H1 (cell line): Measurements from ENCODE around the gene TTC32. TPM values are rescaled to one million over a fixed set of nuclear protein-coding genes. Genes with fewer than 3 reads are reported as not detected.
A peak's percentile ranks its signal among the peaks of the same experiment; 100 is the strongest.

Experiments
- CTCF ChIA-PET: fragments of 300-600 bp; sonication (Branson Sonifier 250); formaldehyde crosslinking; loops from one replicate; lab custom pipeline; 2021; ENCODE audit not compliant: partially characterized antibody; lab: Charles Lee
- POLR2A ChIA-PET: fragments of 300-600 bp; sonication (Branson Sonifier 250); formaldehyde crosslinking; loops from one replicate; lab custom pipeline; 2021; ENCODE audit warnings: inconsistent platforms; ENCODE audit not compliant: partially characterized antibody; lab: Charles Lee
- DNase-seq, 2 experiments: peaks; one replicate each; pipeline versions ENCODE4 v3.0.0 to v3.0.0-alpha.2; 2010 to 2022; ENCODE audit warnings: low spot score in 2 of 2, low read depth in 1 of 2, mixed read lengths in 1 of 2
- FAIRE-seq: peaks from 2 replicates; lab custom pipeline; 2011; peaks lifted over from hg19 to GRCh38; lab: Jason Lieb, UNC
- H2AFZ ChIP-seq: 2 replicates; pipeline ENCODE4 v1.8.1; 2012; ENCODE audit warnings: low read length, inconsistent platforms
- H2AK5ac ChIP-seq: 2 replicates; pipeline ENCODE4 v1.6.1; 2013; ENCODE audit warnings: low read depth, low read length
- H2BK120ac ChIP-seq: replicated peaks from 2 replicates; pipeline ENCODE3; 2013; ENCODE audit warnings: low read depth, low read length, inconsistent platforms
- H2BK12ac ChIP-seq: 2 replicates; pipeline ENCODE4 v1.6.1; 2013; ENCODE audit warnings: low read depth, low read length
- H2BK15ac ChIP-seq: 2 replicates; pipeline ENCODE4 v1.6.1; 2013; ENCODE audit warnings: low read length
- H2BK20ac ChIP-seq: 2 replicates; pipeline ENCODE4 v1.6.1; 2013; ENCODE audit warnings: low read length
- H2BK5ac ChIP-seq: 2 replicates; pipeline ENCODE4 v1.6.1; 2013; ENCODE audit warnings: low read depth, low read length
- H3K14ac ChIP-seq: 2 replicates; pipeline ENCODE4 v1.6.1; 2013; ENCODE audit warnings: inconsistent platforms; ENCODE audit not compliant: insufficient read length
- H3K18ac ChIP-seq: 2 replicates; pipeline ENCODE4 v1.6.1; 2013; ENCODE audit warnings: low read length; ENCODE audit errors: extremely low read depth
- H3K23ac ChIP-seq: 2 replicates; pipeline ENCODE4 v1.6.1; 2013; ENCODE audit warnings: inconsistent platforms; ENCODE audit not compliant: insufficient read length
- H3K23me2 ChIP-seq: 2 replicates; pipeline ENCODE4 v1.6.1; 2013; ENCODE audit warnings: low read depth, low read length
- H3K27ac ChIP-seq: 2 replicates; pipeline ENCODE4 v1.6.1; 2011; ENCODE audit warnings: low read depth, low read length, inconsistent platforms
- H3K27me3 ChIP-seq, 4 experiments: replicated peaks in 1 of 4; 1 replicate in 1 of 4; 2 replicates in 3 of 4; pipeline versions ENCODE4 v1.6.1 to v1.8.1; 2011 to 2013; ENCODE audit warnings: low read length in 3 of 4, mild to moderate bottlenecking in 3 of 4, inconsistent platforms in 2 of 4, mixed read lengths in 2 of 4, moderate library complexity in 1 of 4; ENCODE audit not compliant: control insufficient read depth in 3 of 4, insufficient read depth in 3 of 4; ENCODE audit errors: extremely low read depth in 1 of 4
- H3K36me3 ChIP-seq, 4 experiments: 2 replicates each; pipeline versions ENCODE4 v1.6.1 to v1.8.1; 2011 to 2013; ENCODE audit warnings: mild to moderate bottlenecking in 4 of 4, low read length in 3 of 4, moderate library complexity in 2 of 4, control low read depth in 1 of 4, inconsistent platforms in 1 of 4; ENCODE audit not compliant: insufficient read depth in 4 of 4, control insufficient read depth in 2 of 4
- H3K4ac ChIP-seq: replicated peaks from 2 replicates; pipeline ENCODE3; 2013; ENCODE audit warnings: low read length, low read depth, mixed read lengths, inconsistent platforms; ENCODE audit not compliant: insufficient read length
- H3K4me1 ChIP-seq, 4 experiments: replicated peaks in 1 of 4; 1 replicate in 1 of 4; 2 replicates in 3 of 4; pipeline versions ENCODE4 v1.6.1 to v1.8.1; 2011 to 2013; ENCODE audit warnings: low read length in 3 of 4, inconsistent platforms in 2 of 4, mixed read lengths in 1 of 4; ENCODE audit not compliant: insufficient read depth in 4 of 4, control insufficient read depth in 3 of 4
- H3K4me2 ChIP-seq, 2 experiments: 2 replicates each; pipeline versions ENCODE4 v1.6.1 to v1.8.1; 2011 to 2013; ENCODE audit warnings: low read depth in 2 of 2, low read length in 2 of 2, control low read depth in 1 of 2, inconsistent platforms in 1 of 2, mild to moderate bottlenecking in 1 of 2; ENCODE audit not compliant: insufficient read depth in 1 of 2
- H3K4me3 ChIP-seq, 4 experiments: fragments of 200-600, 300-600 bp in 1 of 4; sonication (generic), shearing (Covaris generic), sonication (Bioruptor Twin) in 1 of 4; 2 replicates each; pipeline versions ENCODE4 v1.5.1 to v1.8.1; 2011 to 2016; ENCODE audit warnings: low read length in 4 of 4, low read depth in 3 of 4, control low read depth in 2 of 4, inconsistent platforms in 2 of 4, mild to moderate bottlenecking in 2 of 4, mixed read lengths in 1 of 4, moderate library complexity in 1 of 4; ENCODE audit not compliant: insufficient read depth in 2 of 4; ENCODE audit errors: extremely low read depth in 1 of 4
- H3K56ac ChIP-seq: replicated peaks from 2 replicates; pipeline ENCODE3; 2013; ENCODE audit warnings: low read depth, mild to moderate bottlenecking, mixed read lengths, low read length, inconsistent platforms; ENCODE audit not compliant: insufficient read length
- H3K79me1 ChIP-seq: 2 replicates; pipeline ENCODE4 v1.6.1; 2013; ENCODE audit warnings: low read depth, low read length, control low read depth
- H3K79me2 ChIP-seq, 2 experiments: 2 replicates each; pipeline versions ENCODE4 v1.6.1 to v1.8.1; 2012 to 2013; ENCODE audit warnings: low read length in 2 of 2, mild to moderate bottlenecking in 2 of 2, inconsistent platforms in 1 of 2; ENCODE audit not compliant: insufficient read depth in 2 of 2, control insufficient read depth in 1 of 2
- H3K9ac ChIP-seq, 4 experiments: replicated peaks in 1 of 4; 1 replicate in 1 of 4; 2 replicates in 3 of 4; pipeline versions ENCODE4 v1.6.1 to v1.8.1; 2011 to 2013; ENCODE audit warnings: low read depth in 3 of 4, low read length in 3 of 4, control low read depth in 2 of 4, mild to moderate bottlenecking in 2 of 4, moderate library complexity in 2 of 4, inconsistent platforms in 1 of 4; ENCODE audit errors: extremely low read depth in 1 of 4
- H3K9me3 ChIP-seq, 2 experiments: 2 replicates each; pipeline versions ENCODE4 v1.6.1 to v1.8.1; 2012 to 2013; ENCODE audit warnings: mild to moderate bottlenecking in 2 of 2, moderate library complexity in 2 of 2, control low read depth in 1 of 2, inconsistent platforms in 1 of 2, low read depth in 1 of 2, low read length in 1 of 2, mixed read lengths in 1 of 2; ENCODE audit not compliant: insufficient read depth in 2 of 2
- H4K20me1 ChIP-seq, 2 experiments: replicated peaks in 1 of 2; 2 replicates each; pipeline versions ENCODE3 to v1.8.1; 2011 to 2013; ENCODE audit warnings: inconsistent platforms in 2 of 2, low read length in 2 of 2, mild to moderate bottlenecking in 1 of 2; ENCODE audit not compliant: insufficient read depth in 2 of 2, control insufficient read depth in 1 of 2
- H4K5ac ChIP-seq: 2 replicates; pipeline ENCODE4 v1.6.1; 2013; ENCODE audit warnings: low read length, low read depth, mixed read lengths, inconsistent platforms; ENCODE audit not compliant: insufficient read length
- H4K8ac ChIP-seq: 2 replicates; pipeline ENCODE4 v1.8.0; 2013; ENCODE audit warnings: mild to moderate bottlenecking, moderate library complexity, low read length, inconsistent platforms; ENCODE audit not compliant: insufficient read depth; ENCODE audit errors: extremely low read depth
- H4K91ac ChIP-seq: replicated peaks from 2 replicates; pipeline ENCODE3; 2013; ENCODE audit warnings: low read length, mixed read lengths, inconsistent platforms; ENCODE audit not compliant: insufficient read length
- BACH1 ChIP-seq: IDR thresholded peaks from 2 replicates; pipeline ENCODE4 v1.6.1; 2012; ENCODE audit warnings: low read length, improper control_type of control experiment
- CTCF ChIP-seq, 3 experiments: IDR thresholded peaks; 1 replicate in 2 of 3; 2 replicates in 1 of 3; pipeline versions ENCODE4 v1.5.1 to v1.6.1; 2011; ENCODE audit warnings: low read length in 3 of 3, mild to moderate bottlenecking in 3 of 3, inconsistent platforms in 2 of 3, low read depth in 1 of 3, moderate library complexity in 1 of 3; ENCODE audit not compliant: insufficient read depth in 1 of 3; ENCODE audit errors: control extremely low read depth in 1 of 3
- EZH2 ChIP-seq: fragments of 200-600 bp; sonication (generic); IDR thresholded peaks from 2 replicates; pipeline ENCODE4 v1.7.1; 2012; ENCODE audit warnings: low read depth, mild to moderate bottlenecking, moderate library complexity, low read length, inconsistent platforms; ENCODE audit not compliant: severe bottlenecking
- JUND ChIP-seq: IDR thresholded peaks from 2 replicates; pipeline ENCODE4 v1.6.1; 2011; ENCODE audit warnings: mild to moderate bottlenecking, improper control_type of control experiment, low read length
- RBBP5 ChIP-seq: IDR thresholded peaks from 2 replicates; pipeline ENCODE4 v1.7.1; 2012; ENCODE audit warnings: low read depth, mild to moderate bottlenecking, inconsistent platforms, low read length, moderate library complexity, borderline replicate concordance
- SIN3A ChIP-seq, 2 experiments: IDR thresholded peaks in 1 of 2; conservative IDR thresholded peaks in 1 of 2; 2 replicates each; pipeline ENCODE4 v1.6.1; 2011 to 2012; ENCODE audit warnings: low read length in 2 of 2, improper control_type of control experiment in 1 of 2, low read depth in 1 of 2, mild to moderate bottlenecking in 1 of 2
- SUZ12 ChIP-seq: fragments of 200-600 bp; sonication (generic); IDR thresholded peaks from 2 replicates; pipeline ENCODE4 v1.6.1; 2012; ENCODE audit warnings: mild to moderate bottlenecking, inconsistent platforms, low read length, moderate library complexity, mixed read lengths
- TAF1 ChIP-seq: IDR thresholded peaks from 2 replicates; pipeline ENCODE4 v1.6.1; 2011; ENCODE audit warnings: mild to moderate bottlenecking, low read depth, low read length
- TAF7 ChIP-seq: optimal IDR thresholded peaks from 2 replicates; pipeline ENCODE3; 2011; ENCODE audit warnings: low read depth, mild to moderate bottlenecking, inconsistent platforms, low read length, moderate library complexity, borderline replicate concordance
- USF2 ChIP-seq: IDR thresholded peaks from 2 replicates; pipeline ENCODE4 v1.6.1; 2011; ENCODE audit warnings: low read length, improper control_type of control experiment
- WGBS, 2 experiments: shearing (Covaris generic) in 1 of 2; methylation state at CpG; one replicate each; pipeline versions ENCODE4 v1.1.6 to v1.1.7; 2013 to 2015; ENCODE audit warnings: low lambda C conversion rate in 2 of 2, mixed read lengths in 2 of 2, inconsistent platforms in 1 of 2, low coverage in 1 of 2, missing lambda C conversion rate in 1 of 2; ENCODE audit not compliant: insufficient replicate concordance in 2 of 2, insufficient coverage in 1 of 2, insufficient read length in 1 of 2; ENCODE audit errors: extremely low coverage in 1 of 2, missing lambda C conversion rate in 1 of 2; 5-methylcytosine and 5-hydroxymethylcytosine counted together
- polyA plus RNA-seq, 7 experiments: library from polyadenylated mRNA; depleted of rRNA in 3 of 7; stranded (reverse) in 5 of 7; unstranded in 2 of 7; fragments of >200 nt in 5 of 7; fragments of 200-250 nt in 2 of 7; gene quantifications; 1 replicate in 5 of 7; 2 replicates in 1 of 7; 4 replicates in 1 of 7; pipeline versions ENCODE4 v1.2.1 to v1.2.3, GENCODE V29; 2011 to 2013; ENCODE audit warnings: missing spikeins in 2 of 7, mixed read lengths in 2 of 7
- total RNA-seq: library from RNA; stranded (reverse); fragmentation: NEBNext Ultra II Directional; extraction: Animal tissue kit (Norgen Biotek cat#: 25700); gene quantifications from 2 replicates; pipeline ENCODE4 v1.2.1, GENCODE V29; 2021

TTC32 gene
- total and polyA plus RNA-seq, 2 of the 8 experiments (the other 6 are each of a cell fraction or from before 2014, with no cell fraction given): 6.8 to 8.7 TPM

- Histone ChIP-seq H3K36me3 (no peaks in the 10 kb centered on the region), H2AFZ (no peak overlapping the region), H4K20me1 (no peaks in the 10 kb centered on the region), H3K4me3 (no peak overlapping the region), H3K4ac (no peak overlapping the region), H3K23ac (no peak overlapping the region), H3K14ac (no peak overlapping the region), H3K79me2 (no peaks in the 10 kb centered on the region), H2AK5ac (no peak overlapping the region), H2BK15ac (no peak overlapping the region), H2BK20ac (no peak overlapping the region), H4K5ac (no peak overlapping the region), H3K27ac (no peak overlapping the region), H2BK120ac (no peak overlapping the region), H3K79me1 (no peaks in the 10 kb centered on the region), H3K56ac (no peak overlapping the region), H2BK5ac (no peak overlapping the region), H3K18ac (no peak overlapping the region), H4K91ac (no peak overlapping the region), H3K27me3 (no peaks in the 10 kb centered on the region; a peak in 1 of 7 replicates), H3K4me1 (peaks cover 0 to 4% (median 2%) of the 10 kb centered on the region in 4 experiments; a peak in 4 of 7 replicates), H3K4me2 (no peak overlapping the region), H2BK12ac (no peak overlapping the region), H4K8ac (no peak overlapping the region), H3K9ac (no peak overlapping the region), H3K9me3 (no peaks in the 10 kb centered on the region), H3K23me2 (no peaks in the 10 kb centered on the region)
- WGBS, 2 experiments: 96% methylated on average over 5 of the region's 5 CpGs; no CpG with 5 or more reads in 1 of the 2 experiments
- DNase-seq: peak in 1 of 2 experiments; percentile 16
- ChIA-PET CTCF (interaction anchor here (0.9 to 1.2 kb wide), 7 partner anchors 9 to 102 kb away, joined by 3 to 6 read pairs (median 3); no protein-coding TSS in a partner anchor), POLR2A (no interaction called here)
- no peak for FAIRE-seq
- TF ChIP-seq TAF7 (no peak), EZH2 (no peak), CTCF (IDR thresholded peaks at IDR 0.05; ENCODE audit: control extremely low read depth in 1 of 3, insufficient read depth in 1 of 3, low read depth in 1 of 3, low read length in 3 of 3) (no peak), JUND (no peak), SUZ12 (no peak), BACH1 (no peak), SIN3A (conservative IDR thresholded peaks at IDR 0.05 in 1 of 2, IDR thresholded peaks at IDR 0.05 in 1 of 2; ENCODE audit: low read depth in 1 of 2, low read length in 2 of 2) (no peak), TAF1 (no peak), RBBP5 (no peak), USF2 (no peak)
These were observed 52.8 kb downstream of the TTC32 start for GRCh38 chr2:19848952-19849351.
